K562 (cell line): Measurements from ENCODE around the gene SAMD4A. TPM values are rescaled to one million over a fixed set of nuclear protein-coding genes. Genes with fewer than 3 reads are reported as not detected.

Source experiments
- CBX1 ChIP-seq: sonication (generic); IDR thresholded peaks from 2 replicates; pipeline ENCODE4 v1.6.1; 2016; ENCODE audit warnings: antibody characterized with exemption, low read depth, mild to moderate bottlenecking
- FOS ChIP-seq: IDR thresholded peaks from 3 replicates; pipeline ENCODE4 v1.6.1; 2011; ENCODE audit not compliant: insufficient read length; ENCODE audit errors: extremely low read depth
- FOXK1 ChIP-seq: sonication (generic); formaldehyde crosslinking; IDR thresholded peaks from 2 replicates; pipeline ENCODE4 v1.8.0; 2022; ENCODE audit warnings: missing genetic modification reagents, mild to moderate bottlenecking, borderline replicate concordance
- GABPA ChIP-seq: fragments of 200-800 bp; sonication (Bioruptor generic); conservative IDR thresholded peaks from 2 replicates; pipeline ENCODE4 v1.6.1; 2016; ENCODE audit warnings: low read depth, missing genetic modification characterization, missing compliant biosample characterization
- GABPB2 ChIP-seq: fragments of 250-450 bp; sonication (Bioruptor Pico); conservative IDR thresholded peaks from 2 replicates; pipeline ENCODE4 v1.5.1; 2021; ENCODE audit warnings: mild to moderate bottlenecking
- HSF4 ChIP-seq: fragments of 250-450 bp; sonication (Bioruptor Pico); IDR thresholded peaks from 2 replicates; pipeline ENCODE4 v2.1.2; 2022; ENCODE audit warnings: mild to moderate bottlenecking, moderate library complexity, borderline replicate concordance
- JUND ChIP-seq, 2 experiments: IDR thresholded peaks; 2 replicates in 1 of 2; 3 replicates in 1 of 2; pipeline ENCODE4 v1.6.1; 2011; ENCODE audit warnings: borderline replicate concordance in 2 of 2, low read depth in 2 of 2, low read length in 2 of 2, improper control_type of control experiment in 1 of 2, missing biosample characterization in 1 of 2, missing genetic modification characterization in 1 of 2, missing genetic modification reagents in 1 of 2
- LCOR ChIP-seq: sonication (generic); formaldehyde crosslinking; IDR thresholded peaks from 2 replicates; pipeline ENCODE4 v1.8.0; 2022; ENCODE audit warnings: mild to moderate bottlenecking, missing genetic modification reagents
- NBN ChIP-seq: fragments of 450-650 bp; IDR thresholded peaks from 2 replicates; pipeline ENCODE4 v1.6.1; 2016; ENCODE audit warnings: low read depth, mild to moderate bottlenecking
- PREB ChIP-seq: sonication (generic); formaldehyde crosslinking; IDR thresholded peaks from 2 replicates; pipeline ENCODE4 v1.8.1; 2023; ENCODE audit warnings: mild to moderate bottlenecking, missing genetic modification reagents
- XRCC5 ChIP-seq: fragments of 200-400 bp; formaldehyde crosslinking; IDR thresholded peaks from 2 replicates; pipeline ENCODE4 v1.6.1; 2017; ENCODE audit warnings: low read depth, mild to moderate bottlenecking, low read length
- ZNF232 ChIP-seq: sonication (generic); formaldehyde crosslinking; IDR thresholded peaks from 2 replicates; pipeline ENCODE4 v1.8.0; 2022; ENCODE audit warnings: mild to moderate bottlenecking, missing genetic modification reagents
- ZNF395 ChIP-seq: fragments of 200-800 bp; sonication (Bioruptor generic); IDR thresholded peaks from 2 replicates; pipeline ENCODE4 v1.6.1; 2017; ENCODE audit warnings: missing genetic modification characterization, missing compliant biosample characterization
- ZNF407 ChIP-seq: fragments of 450-650 bp; IDR thresholded peaks from 2 replicates; pipeline ENCODE4 v1.6.1; 2016; ENCODE audit warnings: low read depth
- ZNF655 ChIP-seq: fragments of 250-450 bp; sonication (Bioruptor Pico); IDR thresholded peaks from 2 replicates; pipeline ENCODE4 v1.5.0; 2021
- polyA plus RNA-seq, 8 experiments: library from polyadenylated mRNA; depleted of rRNA in 4 of 8; stranded (reverse) in 5 of 8; unstranded in 3 of 8; fragments of >200 nt; fragmentation: Nextera tagmentation in 2 of 8; fragmentation: Illumina TruSeq in 1 of 8; extraction: Ambion mirVana in 2 of 8; extraction: Trizol in 1 of 8; gene quantifications; 2 replicates each; pipeline versions ENCODE4 v1.2.1 to v1.2.3, GENCODE V29; 2011 to 2014; ENCODE audit warnings: inconsistent platforms in 1 of 8, missing spikeins in 1 of 8
- total RNA-seq, 7 experiments: library from RNA; depleted of rRNA in 6 of 7; stranded (reverse); fragments of >200 nt in 6 of 7; fragmentation: Illumina TruSeq in 2 of 7; extraction: Trizol in 2 of 7; gene quantifications; 2 replicates each; pipeline versions ENCODE4 v1.2.1 to v1.2.3, GENCODE V29; 2011 to 2021; ENCODE audit warnings: low replicate concordance in 1 of 7

Gene SAMD4A
- total and polyA plus RNA-seq, 9 of the 15 experiments (the other 6 are each of a cell fraction or from before 2014, with no cell fraction given): 0.66 to 6.8 (median 3.3) TPM

- TF ChIP-seq LCOR (0 out of 2 replicates have a peak, but pooled peaks have one; percentile 64), ZNF407 (no peak), NBN (peak; percentile 89), ZNF395 (CRISPR knock-in tag) (peak; percentile 92), ZNF232 (CRISPR knock-in tag) (no peak), FOS (peak; percentile 55), GABPA (tag) (no peak), XRCC5 (no peak), PREB (CRISPR knock-in tag) (no peak), FOXK1 (CRISPR knock-in tag) (no peak), ZNF655 (no peak), CBX1 (no peak), HSF4 (CRISPR knock-in tag) (no peak), JUND (IDR thresholded peaks at IDR 0.05; ENCODE audit: borderline replicate concordance, low read depth, low read length) (peak; percentile 99), JUND (tag; IDR thresholded peaks at IDR 0.05; ENCODE audit: borderline replicate concordance, low read depth, low read length) (peak; percentile 98; the same call in 2 of the 3 replicates), GABPB2 (CRISPR knock-in tag) (no peak)
These were observed 187.9 kb downstream of the SAMD4A start (continued) for GRCh38 chr14:54754623-54755386.
